ENCODE data around the gene WDR31.

Gene WDR31

DNA sequence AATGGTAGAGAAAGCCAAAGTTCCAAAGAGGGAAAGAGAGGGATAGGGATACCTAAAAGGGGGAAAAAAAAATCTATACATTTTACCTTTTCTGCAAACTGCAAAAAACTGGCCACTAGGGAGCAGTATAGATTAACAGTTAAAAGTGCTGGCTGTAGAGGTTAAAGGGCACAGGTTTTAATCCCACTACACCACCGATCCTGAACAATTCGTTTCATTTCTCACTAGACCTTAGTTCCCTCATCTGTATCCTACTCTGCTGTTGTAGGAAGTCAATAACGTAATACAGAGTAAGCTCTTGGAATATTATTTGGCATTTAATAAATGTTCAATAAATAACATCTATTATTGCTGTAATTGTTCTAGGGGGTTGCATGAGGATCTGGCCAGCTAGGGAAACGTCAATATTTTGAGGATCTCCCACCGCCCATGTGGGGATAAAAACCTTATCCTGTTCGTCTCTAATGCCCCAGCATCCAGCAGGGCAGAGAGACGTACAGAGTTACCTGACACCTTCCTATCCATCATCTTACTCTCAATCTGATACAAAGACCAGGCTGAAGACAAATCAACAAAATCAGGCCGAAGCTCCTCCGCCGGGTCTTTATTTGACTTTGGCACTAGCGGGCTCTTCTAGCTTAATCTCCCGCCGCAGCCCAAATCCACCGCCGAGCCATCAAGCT is 65.5 kb downstream of the WDR31 start:
- DNase-seq (ENCODE audit: low read depth) = peak; percentile 18
- TF ChIP-seq, protein P1, sequence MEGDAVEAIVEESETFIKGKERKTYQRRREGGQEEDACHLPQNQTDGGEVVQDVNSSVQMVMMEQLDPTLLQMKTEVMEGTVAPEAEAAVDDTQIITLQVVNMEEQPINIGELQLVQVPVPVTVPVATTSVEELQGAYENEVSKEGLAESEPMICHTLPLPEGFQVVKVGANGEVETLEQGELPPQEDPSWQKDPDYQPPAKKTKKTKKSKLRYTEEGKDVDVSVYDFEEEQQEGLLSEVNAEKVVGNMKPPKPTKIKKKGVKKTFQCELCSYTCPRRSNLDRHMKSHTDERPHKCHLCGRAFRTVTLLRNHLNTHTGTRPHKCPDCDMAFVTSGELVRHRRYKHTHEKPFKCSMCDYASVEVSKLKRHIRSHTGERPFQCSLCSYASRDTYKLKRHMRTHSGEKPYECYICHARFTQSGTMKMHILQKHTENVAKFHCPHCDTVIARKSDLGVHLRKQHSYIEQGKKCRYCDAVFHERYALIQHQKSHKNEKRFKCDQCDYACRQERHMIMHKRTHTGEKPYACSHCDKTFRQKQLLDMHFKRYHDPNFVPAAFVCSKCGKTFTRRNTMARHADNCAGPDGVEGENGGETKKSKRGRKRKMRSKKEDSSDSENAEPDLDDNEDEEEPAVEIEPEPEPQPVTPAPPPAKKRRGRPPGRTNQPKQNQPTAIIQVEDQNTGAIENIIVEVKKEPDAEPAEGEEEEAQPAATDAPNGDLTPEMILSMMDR (conservative IDR thresholded peaks at IDR 0.05; ENCODE audit: low read depth, low read length) = peak; percentile 71

DNA sequence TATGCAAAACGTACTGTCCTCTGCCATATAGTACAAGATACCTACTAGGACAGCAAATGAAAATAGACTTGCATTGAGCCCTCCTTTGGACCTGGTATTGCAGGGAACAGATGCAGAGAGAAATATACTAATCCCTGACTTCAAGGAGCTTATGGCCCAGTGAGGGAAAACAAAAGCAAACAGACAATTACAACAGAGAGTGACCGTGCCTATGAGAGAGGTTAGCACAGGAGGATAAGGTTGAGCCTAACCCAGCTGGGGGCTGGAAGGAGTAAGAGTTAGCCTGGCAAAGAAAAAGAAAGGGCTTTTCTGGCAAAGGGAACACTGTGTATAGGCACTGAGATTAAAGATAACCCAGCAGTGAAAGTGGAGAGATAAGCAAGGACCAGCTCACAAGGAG is 70.2 kb downstream of the WDR31 start:
- TF ChIP-seq, protein P1 (conservative IDR thresholded peaks at IDR 0.05; ENCODE audit: low read depth, low read length) = no peak
- H3K4me3 ChIP-seq (ENCODE audit: low read length) = no peak overlapping the region
- DNase-seq (ENCODE audit: low read depth) = no peak

More for the DNA sequence above, 65.5 kb downstream of the WDR31 start:
- peak overlapping the region; percentile 98 for H3K4me3 ChIP-seq (ENCODE audit: low read length)

DNA sequence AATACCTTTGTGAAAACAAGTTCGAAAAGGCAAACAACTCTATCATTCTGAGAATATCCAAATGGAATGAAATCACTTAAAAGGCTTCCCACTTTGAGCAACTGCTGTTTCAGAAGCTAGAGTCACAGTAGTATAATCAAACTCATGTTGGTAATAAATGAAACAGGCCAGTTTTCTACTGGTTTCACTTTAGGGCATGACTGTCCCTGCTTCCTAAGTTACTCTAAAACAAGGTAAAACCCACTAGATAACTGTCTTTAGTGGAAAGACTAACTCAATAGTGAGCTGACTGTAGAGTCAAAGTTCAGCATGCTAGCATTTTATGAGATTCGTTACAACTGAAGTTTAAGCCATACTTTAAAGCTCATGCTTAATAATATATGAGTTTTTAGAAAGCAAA is 70.7 kb downstream of the WDR31 start:
- DNase-seq (ENCODE audit: low read depth) = no peak
- TF ChIP-seq, protein P1 (conservative IDR thresholded peaks at IDR 0.05; ENCODE audit: low read depth, low read length) = no peak

DNA sequence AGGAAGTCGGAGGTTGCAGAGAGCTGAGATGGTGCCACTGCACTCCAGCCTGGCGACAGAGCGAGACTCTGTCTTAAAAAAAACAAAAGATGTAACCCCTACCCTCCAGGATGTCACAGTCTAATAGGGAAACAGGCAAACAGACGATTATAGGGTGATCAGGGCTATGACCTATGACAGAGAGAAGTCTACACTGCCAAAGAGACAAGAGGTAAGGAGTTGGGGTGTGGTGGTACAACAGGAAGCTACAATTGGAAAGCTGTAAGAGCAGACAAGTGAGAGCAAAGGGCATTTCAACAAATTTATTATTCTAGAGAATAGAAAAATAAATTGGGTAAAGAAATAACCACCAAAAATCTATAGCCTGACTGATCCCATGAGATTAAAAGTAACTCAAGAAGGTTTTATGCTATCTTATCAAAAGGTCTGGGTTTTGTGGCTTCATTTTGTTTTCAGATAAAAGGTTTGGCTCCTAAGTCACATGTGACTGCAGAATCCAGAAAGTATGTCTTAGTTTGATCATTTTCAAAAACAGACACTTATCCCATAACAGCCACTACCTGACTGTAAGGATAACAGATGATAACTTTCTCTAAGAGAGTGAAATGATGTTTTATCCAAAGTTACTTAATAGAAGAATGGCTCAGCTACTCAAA is 72.0 kb downstream of the WDR31 start:
- no peak overlapping the region for H3K4me3 ChIP-seq (ENCODE audit: low read length)
- TF ChIP-seq, protein P1 (conservative IDR thresholded peaks at IDR 0.05; ENCODE audit: low read depth, low read length) = no peak
- DNase-seq (ENCODE audit: low read depth) = no peak

More for the DNA sequence above, 70.7 kb downstream of the WDR31 start:
- H3K4me3 ChIP-seq (ENCODE audit: low read length) = no peak overlapping the region

DNA sequence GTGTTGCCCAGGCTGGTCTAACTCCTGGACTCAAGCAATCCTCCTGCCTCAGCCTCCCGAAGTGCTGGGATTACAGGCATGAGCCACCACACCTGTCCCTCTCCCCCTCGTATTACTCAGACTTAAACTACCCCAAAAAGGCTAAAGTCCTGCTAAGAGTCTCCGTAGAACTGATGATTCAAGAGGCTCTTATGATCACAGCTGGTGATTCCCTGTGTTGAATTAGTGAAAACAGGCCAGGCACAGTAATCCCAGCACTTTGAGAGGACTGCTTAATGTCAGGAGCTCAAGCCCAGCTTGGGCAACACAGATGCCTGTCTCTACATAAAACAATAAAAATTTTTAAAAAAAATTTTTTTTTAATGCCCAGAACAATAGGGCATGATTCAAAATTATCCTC is 73.9 kb downstream of the WDR31 start:
- H3K4me3 ChIP-seq (ENCODE audit: low read length) = no peak overlapping the region
- DNase-seq (ENCODE audit: low read depth) = no peak
- TF ChIP-seq, protein P1 (conservative IDR thresholded peaks at IDR 0.05; ENCODE audit: low read depth, low read length) = no peak

Measured in retinal pigment epithelial cell (primary cell).